ENCODE results near the gene TLE6. TPM values are rescaled to one million over a fixed set of nuclear protein-coding genes. Genes with fewer than 3 reads are reported as not detected.
"Not testable (repeated sequence)": the region's sequence is repeated elsewhere in the genome, so short reads cannot be mapped to it uniquely, and the experiment has no call there.

TLE6 gene
- total and polyA plus RNA-seq, 2 donors (not counting 3 experiments of a cell fraction or from before 2014, with no cell fraction given), result 1.6 to 1.9 TPM

DNA sequence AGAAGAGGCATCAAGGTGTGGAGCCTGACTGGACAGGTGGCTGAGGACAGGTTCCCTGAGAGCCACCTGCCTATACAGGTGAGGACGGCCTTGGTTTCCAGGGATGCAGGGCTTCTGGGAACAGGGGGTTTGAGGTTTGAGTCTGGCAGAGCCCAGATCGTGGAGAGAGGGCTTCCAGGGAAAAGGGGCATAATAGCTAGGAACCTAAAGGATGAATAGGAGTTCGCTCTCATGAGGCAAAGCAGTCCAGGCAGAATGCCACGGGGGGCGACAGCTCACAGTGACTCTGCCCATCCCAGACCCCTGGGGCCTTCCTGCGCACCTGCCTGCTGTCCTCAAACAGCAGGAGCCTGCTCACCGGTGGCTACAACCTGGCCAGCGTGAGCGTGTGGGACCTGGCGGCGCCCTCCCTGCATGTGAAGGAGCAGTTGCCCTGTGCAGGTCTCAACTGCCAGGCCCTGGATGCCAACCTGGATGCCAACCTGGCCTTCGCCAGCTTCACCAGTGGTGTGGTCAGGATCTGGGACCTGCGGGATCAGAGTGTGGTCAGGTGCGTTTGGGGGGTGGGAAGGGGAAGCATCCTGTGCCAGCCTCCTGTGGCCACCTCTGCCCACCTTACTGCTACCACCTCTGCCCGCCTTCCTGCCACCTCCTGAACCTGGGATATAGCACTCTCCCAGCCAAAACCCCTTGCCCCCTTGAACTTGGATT is 12.0 kb downstream of the TLE6 start:
- Histone ChIP-seq H4K20me1 (replicated peaks; ENCODE audit: control insufficient read depth, extremely low read depth, insufficient read depth, low read length) (no peaks in the 10 kb centered on the region), H3K9ac (replicated peaks; ENCODE audit: extremely low read depth, insufficient read depth, low read length) (no peak overlapping the region), H3K36me3 (ENCODE audit: control insufficient read depth in 2 of 2, extremely low read depth in 1 of 2, insufficient read depth in 2 of 2, low read length in 2 of 2) (no peaks in the 10 kb centered on the region), H3K27me3 (ENCODE audit: control insufficient read depth in 2 of 2, insufficient read depth in 2 of 2, low read length in 2 of 2) (no peaks in the 10 kb centered on the region), H3K79me2 (ENCODE audit: control insufficient read depth, insufficient read depth, low read length) (no peaks in the 10 kb centered on the region), H3K9me1 (replicated peaks; ENCODE audit: control insufficient read depth, extremely low read depth, insufficient read depth, low read length) (no peaks in the 10 kb centered on the region), H3K27ac (ENCODE audit: insufficient read depth, low read depth, low read length) (no peak overlapping the region), H3K9me3 (replicated peaks; ENCODE audit: control insufficient read depth, insufficient read depth, low read length) (no peaks in the 10 kb centered on the region), H3K4me3 (replicated peaks in 1 of 3; ENCODE audit: insufficient read depth in 1 of 3, low read depth in 1 of 3, low read length in 3 of 3) (no peak overlapping the region), H3K4me2 (ENCODE audit: insufficient read depth, low read length) (no peak overlapping the region), H2AFZ (ENCODE audit: low read depth, low read length) (no peak overlapping the region), H3K4me1 (ENCODE audit: control insufficient read depth, extremely low read depth, insufficient read depth, low read length) (peaks cover 4% of the 10 kb centered on the region)
- intact Hi-C loops (cut with micrococcal nuclease) (no loop called here), dilution Hi-C loops (cut with MboI; ENCODE audit: extremely low pct_ligation_motif_present, low sequenced_read_pairs) (no loop called here)
- no peak for DNase-seq (ENCODE audit: low read depth, low spot score)
- ChIA-PET POLR2A (no interaction called here), CTCF (no interaction called here)
- BruUV-seq (replicated peaks), result no TSS peak
- no peak for FAIRE-seq
- no peak for TF ChIP-seq MYC (IDR thresholded peaks at IDR 0.05; ENCODE audit: low read depth, low read length)
- TF ChIP-seq POLR2AphosphoS5 (IDR thresholded peaks at IDR 0.05; ENCODE audit: insufficient read depth, low read depth, low read length), result no peak
- TF ChIP-seq POLR2A (IDR thresholded peaks at IDR 0.05; ENCODE audit: low read depth, low read length), result no peak
- TF ChIP-seq, protein P1, sequence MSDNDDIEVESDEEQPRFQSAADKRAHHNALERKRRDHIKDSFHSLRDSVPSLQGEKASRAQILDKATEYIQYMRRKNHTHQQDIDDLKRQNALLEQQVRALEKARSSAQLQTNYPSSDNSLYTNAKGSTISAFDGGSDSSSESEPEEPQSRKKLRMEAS (IDR thresholded peaks at IDR 0.05; ENCODE audit: insufficient read depth, insufficient read length), result no peak
- no peak for TF ChIP-seq GATA2 (IDR thresholded peaks at IDR 0.05; ENCODE audit: insufficient read depth, insufficient read length, low read depth, low read length)
- TF ChIP-seq, protein P2, sequence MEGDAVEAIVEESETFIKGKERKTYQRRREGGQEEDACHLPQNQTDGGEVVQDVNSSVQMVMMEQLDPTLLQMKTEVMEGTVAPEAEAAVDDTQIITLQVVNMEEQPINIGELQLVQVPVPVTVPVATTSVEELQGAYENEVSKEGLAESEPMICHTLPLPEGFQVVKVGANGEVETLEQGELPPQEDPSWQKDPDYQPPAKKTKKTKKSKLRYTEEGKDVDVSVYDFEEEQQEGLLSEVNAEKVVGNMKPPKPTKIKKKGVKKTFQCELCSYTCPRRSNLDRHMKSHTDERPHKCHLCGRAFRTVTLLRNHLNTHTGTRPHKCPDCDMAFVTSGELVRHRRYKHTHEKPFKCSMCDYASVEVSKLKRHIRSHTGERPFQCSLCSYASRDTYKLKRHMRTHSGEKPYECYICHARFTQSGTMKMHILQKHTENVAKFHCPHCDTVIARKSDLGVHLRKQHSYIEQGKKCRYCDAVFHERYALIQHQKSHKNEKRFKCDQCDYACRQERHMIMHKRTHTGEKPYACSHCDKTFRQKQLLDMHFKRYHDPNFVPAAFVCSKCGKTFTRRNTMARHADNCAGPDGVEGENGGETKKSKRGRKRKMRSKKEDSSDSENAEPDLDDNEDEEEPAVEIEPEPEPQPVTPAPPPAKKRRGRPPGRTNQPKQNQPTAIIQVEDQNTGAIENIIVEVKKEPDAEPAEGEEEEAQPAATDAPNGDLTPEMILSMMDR (IDR thresholded peaks at IDR 0.05; ENCODE audit: extremely low read depth in 1 of 2, insufficient read depth in 1 of 2, low read depth in 1 of 2, low read length in 2 of 2), result no peak
- TF ChIP-seq JUN (IDR thresholded peaks at IDR 0.05; ENCODE audit: borderline replicate concordance, insufficient read depth, insufficient read length, low read depth), result no peak
- TF ChIP-seq EZH2 (IDR thresholded peaks at IDR 0.05; ENCODE audit: borderline replicate concordance, low read depth, low read length, severe bottlenecking), result no peak
- no peak for TF ChIP-seq FOS (IDR thresholded peaks at IDR 0.05; ENCODE audit: borderline replicate concordance, insufficient read depth, low read length)

DNA sequence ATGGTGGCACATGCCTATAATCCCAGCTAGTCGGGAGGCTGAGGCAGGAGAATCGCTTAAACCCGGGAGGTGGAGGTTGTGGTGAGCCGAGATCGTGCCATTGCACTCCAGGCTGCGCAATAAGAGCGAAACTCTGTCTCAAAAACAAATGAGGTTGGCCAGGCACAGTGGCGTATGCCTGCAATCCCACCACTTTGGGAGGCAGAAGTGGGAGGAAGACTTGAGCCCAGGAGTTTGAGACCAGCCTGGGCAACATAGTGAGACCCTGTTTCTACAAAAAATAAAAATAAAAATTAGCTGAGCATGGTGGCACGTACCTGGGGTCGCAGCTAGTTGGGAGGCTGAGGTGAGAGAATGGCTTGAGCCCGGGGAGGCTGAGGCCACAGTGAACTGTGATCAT is 15.0 kb downstream of the TLE6 start:
- CTCF ChIA-PET, POLR2A ChIA-PET: not testable (repeated sequence)

More for the DNA sequence above, 15.0 kb downstream of the TLE6 start:
- H2AFZ ChIP-seq (ENCODE audit: low read depth, low read length); H3K4me3 ChIP-seq (replicated peaks in 1 of 3; ENCODE audit: insufficient read depth in 1 of 3, low read depth in 1 of 3, low read length in 3 of 3); BruUV-seq (replicated peaks); H3K4me2 ChIP-seq (ENCODE audit: insufficient read depth, low read length); intact Hi-C loops (cut with micrococcal nuclease); H4K20me1 ChIP-seq (replicated peaks; ENCODE audit: control insufficient read depth, extremely low read depth, insufficient read depth, low read length); H3K4me1 ChIP-seq (ENCODE audit: control insufficient read depth, extremely low read depth, insufficient read depth, low read length); H3K9me3 ChIP-seq (replicated peaks; ENCODE audit: control insufficient read depth, insufficient read depth, low read length); H3K36me3 ChIP-seq (ENCODE audit: control insufficient read depth in 2 of 2, extremely low read depth in 1 of 2, insufficient read depth in 2 of 2, low read length in 2 of 2); H3K9ac ChIP-seq (replicated peaks; ENCODE audit: extremely low read depth, insufficient read depth, low read length); H3K27ac ChIP-seq (ENCODE audit: insufficient read depth, low read depth, low read length); FAIRE-seq; H3K9me1 ChIP-seq (replicated peaks; ENCODE audit: control insufficient read depth, extremely low read depth, insufficient read depth, low read length); H3K79me2 ChIP-seq (ENCODE audit: control insufficient read depth, insufficient read depth, low read length); dilution Hi-C loops (cut with MboI; ENCODE audit: extremely low pct_ligation_motif_present, low sequenced_read_pairs); DNase-seq (ENCODE audit: low read depth, low spot score); H3K27me3 ChIP-seq (ENCODE audit: control insufficient read depth in 2 of 2, insufficient read depth in 2 of 2, low read length in 2 of 2): not testable (repeated sequence)

All from endothelial cell of umbilical vein (primary cell).